GM18517 (cell line): ENCODE data around the gene ACP1.

Experiments
- ATAC-seq: cut with Tn5 transposase; IDR thresholded peaks from one replicate; pipeline ENCODE4 v1.9.1; 2021; ENCODE audit warnings: mild to moderate bottlenecking, moderate library complexity; ENCODE audit not compliant: unreplicated experiment

ACP1 gene

DNA sequence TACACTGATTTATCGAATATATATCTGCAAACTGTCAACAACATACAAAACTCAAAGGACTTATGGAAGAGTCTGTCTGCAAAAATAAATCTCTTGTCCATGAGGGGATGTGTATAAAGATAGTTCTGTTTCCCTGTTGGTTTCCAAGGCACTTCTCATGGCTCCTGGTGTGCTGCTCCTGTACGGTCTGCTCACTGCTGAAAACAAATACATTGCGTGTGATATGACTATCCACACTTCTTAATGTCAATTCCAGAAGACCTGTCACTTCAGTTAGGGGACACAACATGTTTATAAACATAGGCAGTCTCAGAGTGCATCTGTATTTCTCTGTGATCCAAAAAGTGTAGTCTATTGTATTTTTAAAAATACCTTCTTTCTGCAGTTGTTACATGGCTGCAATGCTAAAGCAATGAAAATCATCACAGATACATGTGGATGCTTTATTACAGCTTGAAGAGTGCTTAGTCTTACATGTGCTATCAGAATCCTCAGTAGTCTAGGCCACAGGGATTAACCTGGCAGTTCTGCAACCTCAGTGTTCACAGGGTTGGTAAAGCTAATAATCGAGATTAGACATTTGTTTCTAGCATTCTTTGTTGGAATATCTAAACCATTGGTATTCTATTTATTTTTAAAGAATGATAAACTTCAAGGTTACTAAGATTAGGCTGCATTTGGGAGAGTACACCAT, 15.4 kb downstream of the ACP1 start:
- ATAC-seq = no peak

DNA sequence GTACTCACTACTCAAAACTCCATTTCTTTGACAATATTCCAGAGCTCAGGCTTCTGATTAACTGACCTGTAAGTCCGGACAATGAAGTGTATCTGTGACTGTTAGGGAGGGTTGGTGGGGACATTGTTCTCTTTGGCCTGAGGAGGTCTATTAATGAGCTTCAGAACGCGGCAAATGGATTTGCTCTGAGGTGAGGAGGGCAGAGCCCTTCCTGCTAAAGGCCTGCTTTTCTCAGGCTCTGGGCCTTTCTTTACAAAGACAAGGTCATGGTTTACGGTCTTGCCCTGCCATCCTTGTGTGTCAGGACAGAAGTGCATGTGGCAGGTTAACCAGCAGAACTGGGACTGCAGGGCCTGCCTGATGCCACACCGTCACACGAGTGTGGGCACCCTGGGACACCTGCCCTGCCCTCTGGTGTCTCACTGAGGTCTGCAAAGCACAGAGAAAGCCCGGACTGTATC, 15.9 kb downstream of the ACP1 start:
- no peak for ATAC-seq

DNA sequence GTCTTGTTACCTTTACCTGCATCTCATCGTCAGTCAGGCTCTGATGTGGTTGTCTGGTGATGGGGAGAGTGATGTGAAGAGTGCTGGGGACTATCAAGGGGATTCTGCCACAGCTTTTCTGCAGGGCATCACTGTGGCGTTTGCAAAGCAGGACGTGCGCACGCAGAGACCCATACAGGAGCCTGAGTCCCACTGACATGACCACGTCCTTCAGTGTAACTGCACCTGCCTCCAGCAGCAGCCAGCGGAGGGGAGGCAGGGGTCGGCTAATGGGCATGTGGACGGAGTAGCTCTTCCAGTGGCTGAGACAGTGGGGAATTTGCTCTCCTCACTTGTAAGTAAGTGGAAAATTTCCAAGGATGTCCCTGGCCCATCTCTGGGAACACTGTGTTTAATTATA, 16.6 kb downstream of the ACP1 start:
- ATAC-seq = no peak

- ATAC-seq = no peak
Measured at GRCh38 chr2:282371-283263, 17.9 kb downstream of the ACP1 start.

DNA sequence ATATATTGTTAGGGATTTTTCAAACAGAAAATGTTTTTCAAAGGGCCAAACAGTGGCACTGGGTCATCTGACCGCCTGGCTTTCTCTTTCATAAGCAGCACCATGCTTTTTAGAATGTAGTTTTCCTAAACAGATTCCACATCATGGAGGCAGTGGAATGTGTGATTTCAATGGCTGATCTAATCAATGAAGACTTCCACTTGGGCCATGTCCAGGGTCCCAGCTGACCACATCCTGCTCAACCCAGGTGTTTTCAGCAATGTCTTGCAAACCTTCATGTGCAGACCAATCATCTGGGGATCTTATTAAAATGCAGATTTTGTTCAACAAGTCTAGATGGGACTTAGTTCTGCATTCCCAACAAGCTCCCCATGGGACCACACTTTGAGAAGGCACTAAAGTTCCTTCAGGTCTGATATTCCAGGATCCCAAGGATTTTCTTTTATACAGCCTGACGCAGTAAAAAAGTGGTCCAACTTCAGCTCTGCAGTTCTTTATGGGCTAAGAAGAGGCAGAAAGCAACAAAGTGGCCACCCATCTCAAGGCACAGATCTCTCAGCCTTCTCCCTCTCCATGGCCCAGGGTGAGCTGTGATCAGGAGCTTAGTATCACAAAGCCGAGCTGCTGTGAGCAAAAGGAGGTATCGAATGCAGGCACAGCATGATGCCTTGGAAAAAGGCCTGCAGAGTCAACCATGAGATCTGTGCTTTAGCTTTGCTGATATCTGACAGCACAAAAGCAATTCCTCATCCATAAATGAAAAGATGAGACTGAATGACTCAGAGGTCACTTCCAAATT, 19.4 kb downstream of the ACP1 start:
- ATAC-seq = no peak

DNA sequence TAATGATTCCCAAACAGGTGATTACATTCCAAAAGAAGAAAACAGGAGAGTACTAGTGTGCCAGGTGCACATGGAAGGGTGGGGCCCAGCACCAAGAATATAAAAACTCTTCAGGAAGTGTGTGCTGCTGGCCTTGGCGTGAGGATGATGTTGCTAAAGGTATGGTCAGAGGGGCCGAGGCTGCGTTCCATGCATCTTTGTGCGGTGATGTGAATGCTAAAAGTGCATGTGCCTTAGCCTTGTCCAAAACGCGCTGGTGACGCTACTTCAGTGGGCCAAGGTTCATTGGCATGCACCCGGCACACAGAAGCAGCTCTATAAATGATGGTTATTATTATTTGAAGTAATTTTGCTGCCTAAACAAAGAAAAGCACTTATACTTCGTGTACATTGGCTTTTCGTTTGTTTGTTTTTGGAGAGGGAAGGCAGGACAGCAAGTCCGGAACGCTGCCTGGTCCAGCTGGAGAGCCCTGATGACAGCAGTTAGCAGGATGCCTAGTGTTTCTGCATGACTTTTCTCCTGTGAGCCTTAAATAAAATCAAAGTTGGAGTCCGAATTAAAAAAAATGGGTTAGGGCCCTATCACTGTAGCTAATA, 20.2 kb downstream of the ACP1 start:
- ATAC-seq = no peak

DNA sequence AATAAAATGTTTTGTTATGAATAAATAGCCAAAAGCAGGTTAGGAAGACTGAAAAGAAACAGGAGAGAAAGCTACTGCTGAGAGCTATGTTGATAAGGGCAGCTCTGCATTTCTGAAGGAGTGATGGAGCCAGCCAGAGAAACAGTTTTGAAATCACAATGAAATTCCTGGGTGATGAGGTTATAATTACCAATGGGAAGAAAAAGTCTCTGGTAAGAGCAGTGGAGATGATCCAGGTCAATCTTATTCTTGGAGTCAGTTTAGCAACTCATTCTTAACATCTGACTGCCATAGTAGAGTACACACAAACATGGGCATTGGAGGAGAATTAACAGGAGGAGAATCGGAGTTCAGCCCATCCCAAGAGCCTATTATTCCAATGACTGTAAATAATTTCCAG, 20.8 kb downstream of the ACP1 start:
- no peak for ATAC-seq

DNA sequence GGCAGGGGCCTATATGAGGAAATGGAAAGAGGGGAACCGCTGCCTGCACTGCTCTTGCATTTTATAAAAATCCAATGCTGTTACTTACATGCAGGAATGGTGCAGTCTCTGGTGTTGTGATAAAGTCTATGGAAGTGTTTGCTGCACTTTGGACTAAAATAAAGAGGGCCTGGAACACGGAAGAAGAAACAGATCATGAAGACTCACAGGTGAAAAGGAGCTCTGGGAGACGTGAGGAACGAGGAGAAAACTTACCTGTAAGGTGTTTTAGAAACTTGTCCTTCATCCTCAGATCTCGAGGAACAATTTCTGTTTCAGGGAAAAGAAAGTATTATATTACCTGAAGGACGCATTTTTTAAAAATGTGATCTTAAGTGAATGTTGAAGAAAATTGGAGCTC, 21.3 kb downstream of the ACP1 start:
- no peak for ATAC-seq

DNA sequence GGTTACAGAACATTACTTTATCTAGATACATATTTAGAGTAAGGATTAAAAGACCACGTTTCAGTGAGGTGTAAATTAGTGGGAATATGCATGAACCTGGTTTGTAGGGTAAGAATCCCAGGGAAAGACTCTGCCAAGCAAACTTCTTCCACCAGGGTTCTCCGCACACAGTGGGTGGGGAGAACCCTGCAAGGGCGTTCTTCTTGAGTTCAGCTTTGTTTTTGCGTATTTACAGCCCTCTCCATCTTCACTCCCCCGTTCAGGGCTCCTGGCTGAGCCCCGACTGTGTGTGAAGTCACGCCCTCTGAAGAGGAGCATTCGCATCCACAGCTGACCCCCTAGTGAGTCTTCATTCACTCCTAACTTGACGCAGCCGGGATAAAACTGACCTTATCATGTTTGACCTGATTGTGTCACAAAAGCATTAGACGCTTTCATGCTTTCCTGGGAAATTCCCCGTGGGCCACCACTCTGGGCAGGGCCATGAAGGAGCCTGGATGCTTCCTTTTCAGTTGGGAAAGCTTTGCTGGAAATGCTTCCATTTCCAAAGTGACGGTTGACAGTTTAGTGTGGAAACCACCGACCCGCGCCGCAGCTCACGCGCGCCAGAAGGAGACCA, 22.1 kb downstream of the ACP1 start:
- no peak for ATAC-seq

- ATAC-seq = no peak
Measured at GRCh38 chr2:287471-287885, 22.7 kb downstream of the ACP1 start.

DNA sequence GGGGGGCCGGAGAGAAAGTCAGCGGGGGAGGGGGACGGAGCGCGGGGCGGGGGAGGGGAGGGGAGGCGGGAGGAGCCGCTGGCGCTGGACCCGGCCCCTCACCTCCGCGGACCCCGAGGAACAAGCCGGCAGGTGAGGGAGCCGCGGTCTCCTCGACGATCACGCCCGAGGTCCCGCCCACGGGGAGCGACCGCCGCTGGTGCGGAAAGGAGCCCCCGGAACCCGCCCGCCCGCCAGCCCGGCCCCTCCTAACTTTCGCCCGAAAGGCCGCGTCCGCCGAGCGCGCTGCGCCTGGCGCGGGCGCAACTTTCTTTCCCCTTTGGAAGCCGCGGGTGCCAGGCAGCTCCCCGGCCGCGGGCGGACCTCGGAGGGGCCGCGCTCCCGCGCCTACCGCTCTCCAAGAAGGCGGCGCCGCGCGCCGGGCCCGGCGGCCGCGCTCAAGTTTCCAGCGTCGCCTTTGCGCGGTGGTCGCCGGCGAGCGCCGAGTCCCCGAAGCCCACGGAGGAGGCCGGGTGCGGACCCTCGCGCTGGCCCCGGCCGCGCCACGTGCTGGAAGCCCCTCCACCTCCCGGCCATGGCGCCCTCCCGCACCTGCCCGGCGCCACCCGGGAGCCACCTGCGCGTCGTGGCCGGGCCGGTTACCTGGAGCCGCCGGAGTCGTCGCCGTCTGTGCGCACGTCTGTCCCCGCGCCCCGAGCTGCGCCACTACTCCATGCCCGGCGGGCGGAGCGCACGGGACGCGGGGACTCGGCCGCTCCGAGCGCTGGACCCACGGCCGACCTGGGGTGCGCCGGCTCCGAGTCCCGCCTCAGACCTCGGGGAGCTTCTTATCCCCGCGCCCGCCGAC, 23.4 kb downstream of the ACP1 start, which contains the start of gene ALKAL2:
ALKAL2 (minus strand) TSS at position 181 of the 847 bp plus-strand sequence. CDS start 256 bp downstream, outside the sequence.
- ATAC-seq = no peak

DNA sequence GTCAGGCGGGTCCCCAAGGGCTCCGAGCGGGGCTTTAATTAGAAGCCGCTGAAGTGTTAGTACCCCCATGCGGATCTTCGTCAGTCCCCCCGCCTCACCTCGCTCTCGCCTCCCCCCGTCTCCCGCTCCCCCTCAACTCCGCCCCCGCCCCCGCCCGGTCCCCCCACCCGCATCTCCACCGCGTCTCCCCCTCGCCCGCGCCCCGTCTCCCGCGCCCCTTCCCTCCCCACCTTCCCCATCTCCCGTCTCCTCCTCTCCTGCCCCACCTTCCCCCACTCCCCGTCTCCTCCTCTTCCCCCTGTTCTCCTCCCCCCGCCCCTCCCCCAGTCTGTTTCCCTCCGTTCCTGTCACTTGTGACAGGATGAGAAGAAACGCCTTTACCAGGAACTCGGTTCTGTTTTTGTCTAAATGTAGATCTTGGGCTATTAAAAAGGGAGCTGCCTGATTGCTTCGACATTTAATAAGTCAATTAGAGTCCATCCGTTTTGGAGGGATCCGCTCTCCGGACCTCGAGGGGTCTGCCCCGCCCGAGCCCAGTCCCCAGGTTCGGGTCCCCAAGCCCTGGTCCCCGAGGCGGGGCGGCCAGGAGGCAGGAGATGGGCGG, 24.1 kb downstream of the ACP1 start:
- ATAC-seq = no peak

DNA sequence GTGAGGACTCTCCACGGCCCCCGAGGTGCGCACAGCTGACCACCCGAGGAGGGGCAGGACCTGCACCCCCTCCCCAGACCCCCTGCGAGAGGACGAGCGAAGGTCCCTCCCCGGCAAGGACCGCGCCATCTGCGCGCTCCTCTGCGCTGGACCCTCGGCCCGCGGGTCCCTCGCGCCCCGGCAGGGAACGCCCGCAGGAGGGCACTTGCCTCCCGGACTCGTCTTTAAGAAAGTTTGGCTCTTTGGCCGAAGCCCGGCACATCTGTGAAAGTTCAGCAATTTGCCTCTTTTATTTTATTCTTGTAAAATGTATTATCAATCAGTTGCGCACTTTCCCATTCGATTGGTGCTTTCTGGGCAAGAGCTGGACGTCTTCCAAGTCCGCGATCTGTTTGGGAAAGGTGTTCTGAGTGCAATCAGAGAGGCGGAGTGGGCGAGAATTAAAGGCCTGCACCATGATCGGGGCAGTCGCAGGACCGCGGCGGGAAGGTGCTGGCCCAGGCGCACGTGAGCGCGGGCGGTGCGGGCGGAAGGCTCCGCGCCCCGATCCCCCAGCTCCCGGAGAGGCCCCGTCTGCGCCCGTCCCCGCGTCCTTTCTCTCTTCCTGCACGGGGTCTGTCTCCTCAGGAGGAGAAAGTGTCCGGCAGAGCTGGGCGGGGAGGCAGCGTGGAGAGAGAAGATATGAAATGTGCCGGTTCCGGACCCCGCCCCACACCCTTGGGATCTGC, 24.8 kb downstream of the ACP1 start:
- ATAC-seq = no peak

- no peak for ATAC-seq
Measured at GRCh38 chr2:290090-290722, 25.5 kb downstream of the ACP1 start.

GRCh38 chr2:295090-295489, 30.3 kb downstream of the ACP1 start:
- ATAC-seq = no peak

GRCh38 chr2:296354-296753, 31.6 kb downstream of the ACP1 start:
- ATAC-seq = no peak

- ATAC-seq = no peak
Measured at GRCh38 chr2:305366-305765, 40.6 kb downstream of the ACP1 start.
